Left lung (tissue), 10 donors: ENCODE measurements around the gene EN2. TPM values are rescaled to one million over a fixed set of nuclear protein-coding genes. Genes with fewer than 3 reads are reported as not detected.

Experiments used
- ATAC-seq: fragments of 200-7000 bp; cut with Tn5 transposase; one replicate; pipeline ENCODE4 v1.9.1; 2020; ENCODE audit warnings: moderate library complexity
- DNase-seq, 4 donors: peaks; one replicate each; pipeline ENCODE4 v3.0.0-alpha.2; 2013 to 2020
- H3K27ac ChIP-seq, 2 donors: fragments of 200-600 bp; sonication (generic) in 1 of 2; one replicate each; pipeline versions ENCODE4 v1.5.0 to v1.8.0; 2020 to 2021
- H3K27me3 ChIP-seq, 2 donors: fragments of 200-600 bp; sonication (generic) in 1 of 2; one replicate each; pipeline versions ENCODE4 v1.5.0 to v1.8.0; 2020 to 2021
- H3K36me3 ChIP-seq, 2 donors: fragments of 200-600 bp; sonication (generic) in 1 of 2; one replicate each; pipeline versions ENCODE4 v1.5.0 to v1.8.0; 2020 to 2021
- H3K4me1 ChIP-seq, 2 donors: fragments of 200-600 bp; one replicate each; pipeline ENCODE4 v1.8.0; 2021
- H3K4me3 ChIP-seq, 2 donors: fragments of 200-600 bp; sonication (generic) in 1 of 2; one replicate each; pipeline versions ENCODE4 v1.5.0 to v1.8.0; 2020 to 2021; ENCODE audit warnings: mild to moderate bottlenecking in 1 of 2
- H3K9me3 ChIP-seq, 2 donors: fragments of 200-600 bp; sonication (generic) in 1 of 2; one replicate each; pipeline versions ENCODE4 v1.5.0 to v1.8.0; 2020 to 2021
- CTCF ChIP-seq, 2 donors: fragments of 200-600 bp; sonication (generic) in 1 of 2; IDR thresholded peaks; one replicate each; pipeline versions ENCODE4 v1.5.0 to v1.8.0; 2021; ENCODE audit warnings: antibody characterized with exemption in 2 of 2
- intact Hi-C, 2 donors: fragments of 100-400 bp; cut with DNase I; formaldehyde crosslinking; loops; one replicate each; pipeline versions ENCODE4 v1.11.2 to v1.14.2; 2022
- polyA plus RNA-seq, 6 donors: library from polyadenylated mRNA; unstranded; fragments of 120-200 nt; gene quantifications; one replicate each; pipeline ENCODE4 v1.2.1, GENCODE V29; 2013; ENCODE audit not compliant: insufficient read length in 6 of 6
- total RNA-seq, 2 donors: library from RNA; stranded (reverse); fragmentation: NEBNext Ultra II Directional; extraction: Animal tissue kit (Norgen Biotek cat#: 25700); gene quantifications; one replicate each; pipeline ENCODE4 v1.2.1, GENCODE V29; 2021
- donor health status: DM: no; HTN: yes; CAD: no.
- donor health status: DM: no; HTN: no; CAD: no.

The EN2 gene
- total and polyA plus RNA-seq, 8 donors, result not detected

GRCh38 chr7:155508376-155509358 lies 50.7 kb downstream of the EN2 start:
- no peak overlapping the region for H3K4me3 ChIP-seq
- no peak for TF ChIP-seq CTCF (IDR thresholded peaks at IDR 0.05)
- ATAC-seq, result no peak
- H3K36me3 ChIP-seq, result no peaks in the 10 kb centered on the region
- H3K27ac ChIP-seq, result no peak overlapping the region
- intact Hi-C loops, result no loop called here
- no peaks in the 10 kb centered on the region for H3K9me3 ChIP-seq
- peaks cover 97 to 100% of the 10 kb centered on the region in 2 donors for H3K27me3 ChIP-seq
- H3K4me1 ChIP-seq, result peaks cover 0 to 7% of the 10 kb centered on the region in 2 donors
- no peak for DNase-seq

GRCh38 chr7:155509359-155509724 lies 51.4 kb downstream of the EN2 start:
- no peak for DNase-seq
- Histone ChIP-seq H3K27me3 (peaks cover 94 to 100% of the 10 kb centered on the region in 2 donors), H3K4me1 (peaks cover 0 to 7% of the 10 kb centered on the region in 2 donors), H3K27ac (no peak overlapping the region), H3K36me3 (no peaks in the 10 kb centered on the region), H3K9me3 (no peaks in the 10 kb centered on the region), H3K4me3 (no peak overlapping the region)
- no peak for TF ChIP-seq CTCF (IDR thresholded peaks at IDR 0.05)
- no peak for ATAC-seq
- intact Hi-C loops, result no loop called here

- no peaks in the 10 kb centered on the region for H3K9me3 ChIP-seq
- H3K36me3 ChIP-seq, result no peaks in the 10 kb centered on the region
- DNase-seq (peak in 1 of 4 donors; percentile 69), ATAC-seq (no peak)
- H3K4me3 ChIP-seq, result no peak overlapping the region
- H3K27ac ChIP-seq, result no peak overlapping the region
- H3K4me1 ChIP-seq, result peaks cover 0 to 7% of the 10 kb centered on the region in 2 donors
- H3K27me3 ChIP-seq, result peaks cover 95 to 100% of the 10 kb centered on the region in 2 donors
- intact Hi-C loops, result no loop called here
- no peak for TF ChIP-seq CTCF (IDR thresholded peaks at IDR 0.05)
Measured at GRCh38 chr7:155509725-155510551, 52.0 kb downstream of the EN2 start.

GRCh38 chr7:155510975-155511701 lies 53.2 kb downstream of the EN2 start:
- TF ChIP-seq CTCF (IDR thresholded peaks at IDR 0.05), result no peak
- intact Hi-C loops, result no loop called here
- Histone ChIP-seq H3K27me3 (peaks cover 83 to 100% of the 10 kb centered on the region in 2 donors), H3K4me1 (peaks cover 0 to 7% of the 10 kb centered on the region in 2 donors), H3K36me3 (no peaks in the 10 kb centered on the region), H3K27ac (no peak overlapping the region), H3K9me3 (no peaks in the 10 kb centered on the region), H3K4me3 (no peak overlapping the region)
- DNase-seq, result no peak
- ATAC-seq, result no peak
